SK-N-SH treated with all-trans-retinoic acid at 6 μM for 48 hours (cell line): ENCODE results near the gene EHD4.

Source experiments
- ATAC-seq: fragments of 200-7000 bp; cut with Tn5 transposase; 3 replicates; pipeline ENCODE4 v1.9.1; 2020; ENCODE audit warnings: mild to moderate bottlenecking, moderate library complexity
- ARNTL ChIP-seq: fragments of 450-650 bp; formaldehyde crosslinking; IDR thresholded peaks from 2 replicates; pipeline ENCODE4 v1.5.0; 2020; ENCODE audit warnings: low read depth, mild to moderate bottlenecking, moderate library complexity, borderline replicate concordance
- BACH2 ChIP-seq: fragments of 250-450 bp; sonication (Bioruptor Pico); IDR thresholded peaks from 2 replicates; pipeline ENCODE4 v1.9.0; 2021; ENCODE audit warnings: mild to moderate bottlenecking, borderline replicate concordance
- CSDC2 ChIP-seq: fragments of 250-450 bp; sonication (Bioruptor Pico); IDR thresholded peaks from 2 replicates; pipeline ENCODE4 v1.5.0; 2020; ENCODE audit warnings: mild to moderate bottlenecking, moderate library complexity
- ESRRG ChIP-seq: fragments of 250-450 bp; sonication (Bioruptor Pico); IDR thresholded peaks from 2 replicates; pipeline ENCODE4 v1.6.1; 2021; ENCODE audit warnings: mild to moderate bottlenecking
- ISL1 ChIP-seq: fragments of 250-450 bp; sonication (Bioruptor Pico); IDR thresholded peaks from 2 replicates; pipeline ENCODE4 v2.1.2; 2022; ENCODE audit warnings: mild to moderate bottlenecking, moderate library complexity
- OSR1 ChIP-seq: fragments of 250-450 bp; sonication (Bioruptor Pico); IDR thresholded peaks from 2 replicates; pipeline ENCODE4 v1.8.0; 2022; ENCODE audit warnings: moderate library complexity, mild to moderate bottlenecking, inconsistent platforms
- PPARA ChIP-seq: fragments of 250-450 bp; sonication (Bioruptor Pico); IDR thresholded peaks from 2 replicates; pipeline ENCODE4 v1.5.0; 2020; ENCODE audit warnings: mild to moderate bottlenecking, borderline replicate concordance
- RARB ChIP-seq: fragments of 250-450 bp; sonication (Bioruptor Pico); IDR thresholded peaks from 2 replicates; pipeline ENCODE4 v1.8.0; 2021; ENCODE audit warnings: mild to moderate bottlenecking, moderate library complexity
- SNAI2 ChIP-seq: fragments of 250-450 bp; sonication (Bioruptor Pico); IDR thresholded peaks from 2 replicates; pipeline ENCODE4 v1.5.0; 2020; ENCODE audit warnings: mild to moderate bottlenecking, moderate library complexity
- TCF4 ChIP-seq: fragments of 250-450 bp; sonication (Bioruptor Pico); IDR thresholded peaks from 2 replicates; pipeline ENCODE4 v1.8.0; 2021; ENCODE audit warnings: mild to moderate bottlenecking, moderate library complexity, borderline replicate concordance
- TOX ChIP-seq: fragments of 250-450 bp; sonication (Bioruptor Pico); IDR thresholded peaks from 2 replicates; pipeline ENCODE4 v1.8.0; 2021; ENCODE audit warnings: mild to moderate bottlenecking, moderate library complexity, borderline replicate concordance
- ZC3H10 ChIP-seq: fragments of 250-450 bp; sonication (Bioruptor Pico); IDR thresholded peaks from 2 replicates; pipeline ENCODE4 v1.5.1; 2021; ENCODE audit warnings: mild to moderate bottlenecking, moderate library complexity
- ZFP3 ChIP-seq: fragments of 250-450 bp; sonication (Bioruptor Pico); IDR thresholded peaks from 2 replicates; pipeline ENCODE4 v1.5.0; 2020; ENCODE audit warnings: mild to moderate bottlenecking, moderate library complexity
- ZFP30 ChIP-seq: fragments of 450-650 bp; formaldehyde crosslinking; IDR thresholded peaks from 2 replicates; pipeline ENCODE4 v1.5.0; 2022; ENCODE audit warnings: mild to moderate bottlenecking, moderate library complexity
- ZNF565 ChIP-seq: fragments of 450-650 bp; formaldehyde crosslinking; conservative IDR thresholded peaks from 2 replicates; pipeline ENCODE4 v1.5.0; 2020; ENCODE audit warnings: low read depth, mild to moderate bottlenecking, moderate library complexity
- ZNF70 ChIP-seq: fragments of 450-650 bp; formaldehyde crosslinking; IDR thresholded peaks from 2 replicates; pipeline ENCODE4 v1.5.0; 2020; ENCODE audit warnings: mild to moderate bottlenecking, moderate library complexity
- ZNF8 ChIP-seq: fragments of 450-650 bp; formaldehyde crosslinking; IDR thresholded peaks from 2 replicates; pipeline ENCODE4 v1.5.0; 2020; ENCODE audit warnings: mild to moderate bottlenecking, moderate library complexity
- TF ChIP-seq, protein P1 (sequence below): fragments of 250-450 bp; sonication (Bioruptor Pico); IDR thresholded peaks from 2 replicates; pipeline ENCODE4 v1.5.0; 2020; ENCODE audit warnings: mild to moderate bottlenecking, moderate library complexity
- TF ChIP-seq, protein P2 (sequence below): fragments of 250-450 bp; sonication (Bioruptor Pico); IDR thresholded peaks from 2 replicates; pipeline ENCODE4 v1.8.0; 2021; ENCODE audit warnings: low read depth, mild to moderate bottlenecking, moderate library complexity, borderline replicate concordance
- TF ChIP-seq, protein P3 (sequence below): fragments of 250-450 bp; sonication (Bioruptor Pico); IDR thresholded peaks from 2 replicates; pipeline ENCODE4 v1.8.0; 2020; ENCODE audit warnings: mild to moderate bottlenecking, moderate library complexity, borderline replicate concordance
- TF ChIP-seq, protein P4 (sequence below): fragments of 250-450 bp; sonication (Bioruptor Pico); IDR thresholded peaks from 2 replicates; pipeline ENCODE4 v1.5.1; 2020; ENCODE audit warnings: low read depth, mild to moderate bottlenecking, moderate library complexity
- TF ChIP-seq, protein P5 (sequence below): fragments of 250-450 bp; sonication (Bioruptor Pico); IDR thresholded peaks from 2 replicates; pipeline ENCODE4 v1.5.1; 2021; ENCODE audit warnings: mild to moderate bottlenecking, moderate library complexity

The EHD4 gene

DNA sequence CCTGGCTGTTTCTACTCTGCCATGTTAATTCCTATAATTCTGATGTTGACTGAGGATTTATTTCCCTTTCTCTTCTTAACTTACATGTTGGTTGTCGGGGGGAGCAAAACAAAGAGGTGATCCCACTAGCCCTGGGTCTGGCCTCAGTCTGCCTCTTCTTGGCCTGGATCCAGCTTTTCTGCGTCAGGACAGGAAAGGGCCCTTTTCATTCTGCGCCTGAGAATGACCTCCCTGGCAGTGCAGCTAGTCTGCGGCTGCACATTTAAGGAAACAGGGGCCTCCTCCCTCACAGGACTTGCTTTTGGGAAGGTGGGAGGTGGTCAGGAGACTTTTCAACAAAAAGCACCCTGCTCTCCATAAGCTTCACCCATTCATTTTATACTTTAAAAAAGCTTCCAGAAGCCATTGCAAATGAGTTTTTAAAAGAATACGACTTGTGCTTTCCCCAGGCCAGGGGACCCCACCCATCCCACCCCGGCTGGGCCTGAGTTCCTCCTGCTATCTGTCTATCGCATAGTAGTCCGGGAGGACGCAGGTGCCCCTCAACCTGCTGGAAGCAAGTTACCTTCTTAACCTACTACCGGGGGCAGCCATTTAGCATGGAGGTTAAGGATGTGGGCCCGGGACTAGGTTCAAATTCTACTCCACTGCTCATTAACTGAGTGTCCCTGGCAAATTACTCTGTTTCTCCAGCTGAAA lies 21.3 kb upstream of the EHD4 start:
- no peak for ATAC-seq
- no peak for TF ChIP-seq CSDC2

DNA sequence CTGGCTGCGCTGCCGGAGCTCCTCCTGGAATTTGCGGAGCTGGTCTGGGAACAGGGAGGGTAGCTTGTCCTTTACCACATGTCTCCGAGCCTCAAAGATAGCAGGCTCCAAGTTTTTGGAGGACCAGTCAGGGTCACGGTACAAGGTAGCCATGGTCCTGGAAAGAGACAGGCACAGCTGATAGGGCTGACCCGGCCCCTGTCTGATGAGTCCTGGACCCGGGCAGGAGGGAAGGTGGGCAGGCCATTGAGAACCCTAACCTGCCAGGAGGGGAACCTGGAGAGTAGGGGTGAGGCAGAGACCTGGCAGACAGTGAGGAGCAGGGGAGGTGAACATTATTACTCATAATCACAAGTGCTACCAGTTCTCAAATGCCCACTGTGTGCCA lies 20.4 kb upstream of the EHD4 start:
- TF ChIP-seq, protein P1, sequence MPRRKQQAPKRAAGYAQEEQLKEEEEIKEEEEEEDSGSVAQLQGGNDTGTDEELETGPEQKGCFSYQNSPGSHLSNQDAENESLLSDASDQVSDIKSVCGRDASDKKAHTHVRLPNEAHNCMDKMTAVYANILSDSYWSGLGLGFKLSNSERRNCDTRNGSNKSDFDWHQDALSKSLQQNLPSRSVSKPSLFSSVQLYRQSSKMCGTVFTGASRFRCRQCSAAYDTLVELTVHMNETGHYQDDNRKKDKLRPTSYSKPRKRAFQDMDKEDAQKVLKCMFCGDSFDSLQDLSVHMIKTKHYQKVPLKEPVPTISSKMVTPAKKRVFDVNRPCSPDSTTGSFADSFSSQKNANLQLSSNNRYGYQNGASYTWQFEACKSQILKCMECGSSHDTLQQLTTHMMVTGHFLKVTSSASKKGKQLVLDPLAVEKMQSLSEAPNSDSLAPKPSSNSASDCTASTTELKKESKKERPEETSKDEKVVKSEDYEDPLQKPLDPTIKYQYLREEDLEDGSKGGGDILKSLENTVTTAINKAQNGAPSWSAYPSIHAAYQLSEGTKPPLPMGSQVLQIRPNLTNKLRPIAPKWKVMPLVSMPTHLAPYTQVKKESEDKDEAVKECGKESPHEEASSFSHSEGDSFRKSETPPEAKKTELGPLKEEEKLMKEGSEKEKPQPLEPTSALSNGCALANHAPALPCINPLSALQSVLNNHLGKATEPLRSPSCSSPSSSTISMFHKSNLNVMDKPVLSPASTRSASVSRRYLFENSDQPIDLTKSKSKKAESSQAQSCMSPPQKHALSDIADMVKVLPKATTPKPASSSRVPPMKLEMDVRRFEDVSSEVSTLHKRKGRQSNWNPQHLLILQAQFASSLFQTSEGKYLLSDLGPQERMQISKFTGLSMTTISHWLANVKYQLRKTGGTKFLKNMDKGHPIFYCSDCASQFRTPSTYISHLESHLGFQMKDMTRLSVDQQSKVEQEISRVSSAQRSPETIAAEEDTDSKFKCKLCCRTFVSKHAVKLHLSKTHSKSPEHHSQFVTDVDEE (CRISPR knock-in tag): no peak
- TF ChIP-seq BACH2 (CRISPR knock-in tag): no peak
- TF ChIP-seq ZNF70 (CRISPR knock-in tag): no peak
- TF ChIP-seq ZFP30: no peak
- TF ChIP-seq ZFP3 (CRISPR knock-in tag): no peak
- no peak for TF ChIP-seq ZNF8 (CRISPR knock-in tag)
- TF ChIP-seq PPARA (CRISPR knock-in tag): no peak
- TF ChIP-seq, protein P2, sequence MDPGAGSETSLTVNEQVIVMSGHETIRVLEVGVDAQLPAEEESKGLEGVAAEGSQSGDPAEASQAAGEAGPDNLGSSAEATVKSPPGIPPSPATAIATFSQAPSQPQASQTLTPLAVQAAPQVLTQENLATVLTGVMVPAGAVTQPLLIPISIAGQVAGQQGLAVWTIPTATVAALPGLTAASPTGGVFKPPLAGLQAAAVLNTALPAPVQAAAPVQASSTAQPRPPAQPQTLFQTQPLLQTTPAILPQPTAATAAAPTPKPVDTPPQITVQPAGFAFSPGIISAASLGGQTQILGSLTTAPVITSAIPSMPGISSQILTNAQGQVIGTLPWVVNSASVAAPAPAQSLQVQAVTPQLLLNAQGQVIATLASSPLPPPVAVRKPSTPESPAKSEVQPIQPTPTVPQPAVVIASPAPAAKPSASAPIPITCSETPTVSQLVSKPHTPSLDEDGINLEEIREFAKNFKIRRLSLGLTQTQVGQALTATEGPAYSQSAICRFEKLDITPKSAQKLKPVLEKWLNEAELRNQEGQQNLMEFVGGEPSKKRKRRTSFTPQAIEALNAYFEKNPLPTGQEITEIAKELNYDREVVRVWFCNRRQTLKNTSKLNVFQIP (CRISPR knock-in tag): no peak
- TF ChIP-seq RARB (CRISPR knock-in tag): no peak
- TF ChIP-seq TCF4 (CRISPR knock-in tag): no peak
- TF ChIP-seq SNAI2: no peak
- no peak for TF ChIP-seq OSR1 (CRISPR knock-in tag)
- TF ChIP-seq, protein P3, sequence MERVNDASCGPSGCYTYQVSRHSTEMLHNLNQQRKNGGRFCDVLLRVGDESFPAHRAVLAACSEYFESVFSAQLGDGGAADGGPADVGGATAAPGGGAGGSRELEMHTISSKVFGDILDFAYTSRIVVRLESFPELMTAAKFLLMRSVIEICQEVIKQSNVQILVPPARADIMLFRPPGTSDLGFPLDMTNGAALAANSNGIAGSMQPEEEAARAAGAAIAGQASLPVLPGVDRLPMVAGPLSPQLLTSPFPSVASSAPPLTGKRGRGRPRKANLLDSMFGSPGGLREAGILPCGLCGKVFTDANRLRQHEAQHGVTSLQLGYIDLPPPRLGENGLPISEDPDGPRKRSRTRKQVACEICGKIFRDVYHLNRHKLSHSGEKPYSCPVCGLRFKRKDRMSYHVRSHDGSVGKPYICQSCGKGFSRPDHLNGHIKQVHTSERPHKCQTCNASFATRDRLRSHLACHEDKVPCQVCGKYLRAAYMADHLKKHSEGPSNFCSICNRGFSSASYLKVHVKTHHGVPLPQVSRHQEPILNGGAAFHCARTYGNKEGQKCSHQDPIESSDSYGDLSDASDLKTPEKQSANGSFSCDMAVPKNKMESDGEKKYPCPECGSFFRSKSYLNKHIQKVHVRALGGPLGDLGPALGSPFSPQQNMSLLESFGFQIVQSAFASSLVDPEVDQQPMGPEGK (CRISPR knock-in tag): no peak
- TF ChIP-seq ARNTL (CRISPR knock-in tag): no peak
- TF ChIP-seq, protein P4, sequence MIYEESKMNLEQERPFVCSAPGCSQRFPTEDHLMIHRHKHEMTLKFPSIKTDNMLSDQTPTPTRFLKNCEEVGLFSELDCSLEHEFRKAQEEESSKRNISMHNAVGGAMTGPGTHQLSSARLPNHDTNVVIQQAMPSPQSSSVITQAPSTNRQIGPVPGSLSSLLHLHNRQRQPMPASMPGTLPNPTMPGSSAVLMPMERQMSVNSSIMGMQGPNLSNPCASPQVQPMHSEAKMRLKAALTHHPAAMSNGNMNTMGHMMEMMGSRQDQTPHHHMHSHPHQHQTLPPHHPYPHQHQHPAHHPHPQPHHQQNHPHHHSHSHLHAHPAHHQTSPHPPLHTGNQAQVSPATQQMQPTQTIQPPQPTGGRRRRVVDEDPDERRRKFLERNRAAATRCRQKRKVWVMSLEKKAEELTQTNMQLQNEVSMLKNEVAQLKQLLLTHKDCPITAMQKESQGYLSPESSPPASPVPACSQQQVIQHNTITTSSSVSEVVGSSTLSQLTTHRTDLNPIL: no peak
- no peak for TF ChIP-seq ESRRG (CRISPR knock-in tag)
- no peak for TF ChIP-seq ZC3H10 (CRISPR knock-in tag)
- no peak for ATAC-seq

DNA sequence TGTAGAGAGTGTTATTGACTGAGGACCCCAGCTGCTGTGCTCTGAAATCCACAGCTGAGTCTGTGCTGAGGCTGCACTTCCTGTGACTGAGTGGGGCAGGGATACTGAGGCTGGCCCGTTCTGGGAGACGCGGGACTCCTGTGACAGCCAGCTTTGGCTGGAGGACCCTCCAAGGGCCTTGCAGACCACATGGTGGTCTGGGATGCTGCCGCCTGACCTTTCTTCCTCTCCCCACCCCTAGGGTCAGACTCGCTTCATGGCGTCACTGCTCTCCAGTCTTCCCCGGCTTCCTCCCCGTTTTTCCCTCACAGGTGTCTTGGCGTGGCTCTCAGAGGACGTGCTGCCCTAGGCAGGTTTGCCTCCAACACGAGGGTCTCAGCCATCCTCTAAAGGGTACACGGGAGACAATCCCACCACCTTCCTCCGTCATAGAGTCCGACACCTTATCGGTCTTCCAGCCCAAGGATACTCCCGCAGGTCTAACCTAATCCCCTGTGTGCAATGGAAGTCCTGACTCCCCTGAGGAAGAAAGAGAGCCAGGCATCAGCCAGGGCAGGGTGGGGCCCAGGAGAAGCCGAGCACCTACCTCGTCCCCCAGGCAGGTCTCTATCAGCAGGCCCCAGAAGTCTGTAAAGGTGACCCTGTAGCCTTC lies 19.9 kb upstream of the EHD4 start:
- ATAC-seq: no peak
- TF ChIP-seq TOX (no peak), SNAI2 (no peak), ZNF8 (CRISPR knock-in tag) (no peak), ESRRG (CRISPR knock-in tag) (no peak), OSR1 (CRISPR knock-in tag) (no peak), ZNF70 (CRISPR knock-in tag) (no peak), ARNTL (CRISPR knock-in tag) (no peak), ZFP3 (CRISPR knock-in tag) (no peak), ISL1 (CRISPR knock-in tag) (no peak), ZNF565 (CRISPR knock-in tag) (no peak), RARB (CRISPR knock-in tag) (no peak)
- TF ChIP-seq, protein P5, sequence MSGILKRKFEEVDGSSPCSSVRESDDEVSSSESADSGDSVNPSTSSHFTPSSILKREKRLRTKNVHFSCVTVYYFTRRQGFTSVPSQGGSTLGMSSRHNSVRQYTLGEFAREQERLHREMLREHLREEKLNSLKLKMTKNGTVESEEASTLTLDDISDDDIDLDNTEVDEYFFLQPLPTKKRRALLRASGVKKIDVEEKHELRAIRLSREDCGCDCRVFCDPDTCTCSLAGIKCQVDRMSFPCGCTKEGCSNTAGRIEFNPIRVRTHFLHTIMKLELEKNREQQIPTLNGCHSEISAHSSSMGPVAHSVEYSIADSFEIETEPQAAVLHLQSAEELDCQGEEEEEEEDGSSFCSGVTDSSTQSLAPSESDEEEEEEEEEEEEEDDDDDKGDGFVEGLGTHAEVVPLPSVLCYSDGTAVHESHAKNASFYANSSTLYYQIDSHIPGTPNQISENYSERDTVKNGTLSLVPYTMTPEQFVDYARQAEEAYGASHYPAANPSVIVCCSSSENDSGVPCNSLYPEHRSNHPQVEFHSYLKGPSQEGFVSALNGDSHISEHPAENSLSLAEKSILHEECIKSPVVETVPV (CRISPR knock-in tag): no peak
